ENCODE measurements around the gene TMEM198. TPM values are rescaled to one million over a fixed set of nuclear protein-coding genes. Genes with fewer than 3 reads are reported as not detected.
A peak's percentile ranks its signal among the peaks of the same experiment; 100 is the strongest.

The TMEM198 gene
- polyA plus RNA-seq, 1 donor from 2014 or later, result 44.0 TPM

DNA sequence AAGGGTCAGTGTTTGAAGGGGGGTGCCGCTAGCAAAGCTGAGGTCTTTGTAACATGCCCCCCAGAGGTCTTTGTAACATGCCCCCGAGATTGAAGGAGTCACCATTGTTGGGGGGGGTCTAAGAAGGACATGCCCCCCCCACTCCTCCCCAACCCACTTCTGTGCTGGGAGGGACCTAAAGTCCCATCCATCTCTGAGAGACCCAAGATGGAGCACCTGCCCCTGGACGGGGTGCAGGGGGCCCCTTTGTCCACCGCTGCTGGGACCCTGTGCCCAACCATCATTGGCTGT lies 35.4 kb upstream of the TMEM198 start:
- Histone ChIP-seq H3K9ac (ENCODE audit: low read length) (no peak overlapping the region), H3K79me2 (replicated peaks; ENCODE audit: insufficient read depth, low read length) (no peaks in the 10 kb centered on the region), H2AFZ (ENCODE audit: low read depth, low read length) (no peak overlapping the region), H3K4me2 (ENCODE audit: low read length) (no peak overlapping the region), H4K20me1 (ENCODE audit: insufficient read depth) (no peaks in the 10 kb centered on the region), H3K36me3 (ENCODE audit: insufficient read depth, low read length) (no peaks in the 10 kb centered on the region), H3K27me3 (ENCODE audit: insufficient read depth, low read depth, low read length) (no peaks in the 10 kb centered on the region), H3F3A (ENCODE audit: insufficient read depth, low read length, poor library complexity, severe bottlenecking) (no peaks in the 10 kb centered on the region), H3K9me2 (ENCODE audit: insufficient read depth, low read length) (no peaks in the 10 kb centered on the region), H3K4me3 (ENCODE audit: low read length) (no peak overlapping the region), H3K27ac (ENCODE audit: low read length) (no peak overlapping the region), H3K9me3 (ENCODE audit: low read length) (no peaks in the 10 kb centered on the region)
- TF ChIP-seq RAD21 (conservative IDR thresholded peaks at IDR 0.05), result no peak
- no peak for TF ChIP-seq MXI1 (conservative IDR thresholded peaks at IDR 0.05; ENCODE audit: poor library complexity, severe bottlenecking)

DNA sequence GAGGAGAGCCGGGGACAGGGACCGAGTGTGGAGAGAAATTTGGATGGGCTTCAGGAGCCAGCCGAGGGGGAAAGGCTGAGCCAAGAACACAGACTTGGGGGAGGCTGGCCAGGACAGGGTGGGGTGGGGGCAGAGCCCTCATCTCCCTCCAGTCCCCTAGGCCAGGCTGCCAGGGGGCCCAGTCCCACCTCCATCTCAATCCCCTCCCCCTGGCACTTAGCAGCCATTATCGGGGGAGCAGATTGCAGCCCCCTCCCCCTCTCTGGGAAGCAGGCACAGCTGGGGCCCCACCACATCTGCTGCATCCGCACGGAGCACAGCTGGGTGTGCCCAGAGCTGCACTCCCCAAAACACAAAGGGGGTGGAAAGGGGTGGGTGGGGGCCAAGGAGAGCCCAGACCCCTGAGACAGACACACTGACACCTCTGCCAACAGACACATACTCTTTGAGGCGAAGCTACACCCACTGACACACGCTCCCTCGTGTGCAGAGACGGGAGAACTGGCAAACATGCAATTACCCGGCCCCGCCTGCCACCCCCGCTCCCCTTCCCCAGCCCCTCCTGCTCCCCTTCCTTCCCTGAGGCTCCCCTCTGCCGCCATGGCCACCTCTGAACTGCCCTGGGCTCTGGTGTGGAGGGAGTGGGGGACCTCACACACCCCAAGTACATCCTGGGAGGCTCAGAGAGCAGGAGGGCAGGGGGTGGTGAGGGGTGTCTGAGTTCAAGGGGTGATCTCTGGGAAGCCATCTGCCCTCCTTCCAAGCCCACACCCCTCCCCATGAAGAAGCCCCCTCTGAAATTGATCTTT lies 34.7 kb upstream of the TMEM198 start:
- Histone ChIP-seq H3K9me2 (ENCODE audit: insufficient read depth, low read length) (no peaks in the 10 kb centered on the region), H3K36me3 (ENCODE audit: insufficient read depth, low read length) (no peaks in the 10 kb centered on the region), H4K20me1 (ENCODE audit: insufficient read depth) (no peaks in the 10 kb centered on the region), H3K9me3 (ENCODE audit: low read length) (no peaks in the 10 kb centered on the region), H3K27ac (ENCODE audit: low read length) (no peak overlapping the region), H3F3A (ENCODE audit: insufficient read depth, low read length, poor library complexity, severe bottlenecking) (no peaks in the 10 kb centered on the region), H3K79me2 (replicated peaks; ENCODE audit: insufficient read depth, low read length) (no peaks in the 10 kb centered on the region), H2AFZ (ENCODE audit: low read depth, low read length) (no peak overlapping the region), H3K27me3 (ENCODE audit: insufficient read depth, low read depth, low read length) (no peaks in the 10 kb centered on the region), H3K4me3 (ENCODE audit: low read length) (peak overlapping the region; percentile 10), H3K9ac (ENCODE audit: low read length) (peak overlapping the region; percentile 15), H3K4me2 (ENCODE audit: low read length) (no peak overlapping the region)
- TF ChIP-seq POLR2AphosphoS5 (IDR thresholded peaks at IDR 0.05) (no peak), TAF1 (IDR thresholded peaks at IDR 0.05; ENCODE audit: low read depth) (no peak), RAD21 (conservative IDR thresholded peaks at IDR 0.05) (no peak), SMC3 (conservative IDR thresholded peaks at IDR 0.05; ENCODE audit: poor library complexity) (no peak), MXI1 (conservative IDR thresholded peaks at IDR 0.05; ENCODE audit: poor library complexity, severe bottlenecking) (no peak), EP300 (conservative IDR thresholded peaks at IDR 0.05; ENCODE audit: poor library complexity, severe bottlenecking) (no peak), EZH2 (IDR thresholded peaks at IDR 0.05; ENCODE audit: borderline replicate concordance, insufficient read depth, low read length, poor library complexity, severe bottlenecking) (no peak)
- TF ChIP-seq, protein P1, sequence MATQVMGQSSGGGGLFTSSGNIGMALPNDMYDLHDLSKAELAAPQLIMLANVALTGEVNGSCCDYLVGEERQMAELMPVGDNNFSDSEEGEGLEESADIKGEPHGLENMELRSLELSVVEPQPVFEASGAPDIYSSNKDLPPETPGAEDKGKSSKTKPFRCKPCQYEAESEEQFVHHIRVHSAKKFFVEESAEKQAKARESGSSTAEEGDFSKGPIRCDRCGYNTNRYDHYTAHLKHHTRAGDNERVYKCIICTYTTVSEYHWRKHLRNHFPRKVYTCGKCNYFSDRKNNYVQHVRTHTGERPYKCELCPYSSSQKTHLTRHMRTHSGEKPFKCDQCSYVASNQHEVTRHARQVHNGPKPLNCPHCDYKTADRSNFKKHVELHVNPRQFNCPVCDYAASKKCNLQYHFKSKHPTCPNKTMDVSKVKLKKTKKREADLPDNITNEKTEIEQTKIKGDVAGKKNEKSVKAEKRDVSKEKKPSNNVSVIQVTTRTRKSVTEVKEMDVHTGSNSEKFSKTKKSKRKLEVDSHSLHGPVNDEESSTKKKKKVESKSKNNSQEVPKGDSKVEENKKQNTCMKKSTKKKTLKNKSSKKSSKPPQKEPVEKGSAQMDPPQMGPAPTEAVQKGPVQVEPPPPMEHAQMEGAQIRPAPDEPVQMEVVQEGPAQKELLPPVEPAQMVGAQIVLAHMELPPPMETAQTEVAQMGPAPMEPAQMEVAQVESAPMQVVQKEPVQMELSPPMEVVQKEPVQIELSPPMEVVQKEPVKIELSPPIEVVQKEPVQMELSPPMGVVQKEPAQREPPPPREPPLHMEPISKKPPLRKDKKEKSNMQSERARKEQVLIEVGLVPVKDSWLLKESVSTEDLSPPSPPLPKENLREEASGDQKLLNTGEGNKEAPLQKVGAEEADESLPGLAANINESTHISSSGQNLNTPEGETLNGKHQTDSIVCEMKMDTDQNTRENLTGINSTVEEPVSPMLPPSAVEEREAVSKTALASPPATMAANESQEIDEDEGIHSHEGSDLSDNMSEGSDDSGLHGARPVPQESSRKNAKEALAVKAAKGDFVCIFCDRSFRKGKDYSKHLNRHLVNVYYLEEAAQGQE (IDR thresholded peaks at IDR 0.05; ENCODE audit: borderline replicate concordance), result no peak
- TF ChIP-seq, protein P2, sequence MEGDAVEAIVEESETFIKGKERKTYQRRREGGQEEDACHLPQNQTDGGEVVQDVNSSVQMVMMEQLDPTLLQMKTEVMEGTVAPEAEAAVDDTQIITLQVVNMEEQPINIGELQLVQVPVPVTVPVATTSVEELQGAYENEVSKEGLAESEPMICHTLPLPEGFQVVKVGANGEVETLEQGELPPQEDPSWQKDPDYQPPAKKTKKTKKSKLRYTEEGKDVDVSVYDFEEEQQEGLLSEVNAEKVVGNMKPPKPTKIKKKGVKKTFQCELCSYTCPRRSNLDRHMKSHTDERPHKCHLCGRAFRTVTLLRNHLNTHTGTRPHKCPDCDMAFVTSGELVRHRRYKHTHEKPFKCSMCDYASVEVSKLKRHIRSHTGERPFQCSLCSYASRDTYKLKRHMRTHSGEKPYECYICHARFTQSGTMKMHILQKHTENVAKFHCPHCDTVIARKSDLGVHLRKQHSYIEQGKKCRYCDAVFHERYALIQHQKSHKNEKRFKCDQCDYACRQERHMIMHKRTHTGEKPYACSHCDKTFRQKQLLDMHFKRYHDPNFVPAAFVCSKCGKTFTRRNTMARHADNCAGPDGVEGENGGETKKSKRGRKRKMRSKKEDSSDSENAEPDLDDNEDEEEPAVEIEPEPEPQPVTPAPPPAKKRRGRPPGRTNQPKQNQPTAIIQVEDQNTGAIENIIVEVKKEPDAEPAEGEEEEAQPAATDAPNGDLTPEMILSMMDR (IDR thresholded peaks at IDR 0.05; ENCODE audit: poor library complexity, severe bottlenecking), result no peak
